ENCODE measurements around the gene PSEN2.

PSEN2 gene

GRCh38 chr1:226867461-226868054 is 2.9 kb upstream of the PSEN2 start:
- no peak for DNase-seq

- no peak for DNase-seq
Measured at GRCh38 chr1:226868726-226869125, 1.7 kb upstream of the PSEN2 start.

DNA sequence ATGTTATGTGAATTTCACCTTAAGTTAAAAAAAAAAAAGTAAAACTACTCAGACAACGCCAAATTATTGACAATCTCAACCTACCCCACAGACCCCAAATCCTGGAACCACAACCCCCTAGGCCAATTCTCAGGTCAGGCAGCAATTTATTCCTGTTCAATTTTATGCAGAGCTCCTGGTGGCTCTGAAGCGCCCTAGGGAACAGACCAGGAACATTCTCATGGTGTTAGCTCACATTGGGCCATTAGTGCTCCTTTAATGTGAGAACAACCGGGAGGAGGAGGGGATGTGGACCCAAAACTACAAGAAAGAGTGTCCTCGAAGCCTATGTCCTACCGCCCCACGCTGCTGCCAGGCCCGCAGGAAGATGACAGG is 403 bp upstream of the PSEN2 start:
- DNase-seq = no peak

GRCh38 chr1:226871636-226872327 is 1.4 kb downstream of the PSEN2 start:
- no peak for DNase-seq

- DNase-seq = peak; percentile 58
Measured at GRCh38 chr1:226872437-226872836, 2.0 kb downstream of the PSEN2 start.

- DNase-seq = no peak
Measured at GRCh38 chr1:226873771-226874578, 3.6 kb downstream of the PSEN2 start.

DNA sequence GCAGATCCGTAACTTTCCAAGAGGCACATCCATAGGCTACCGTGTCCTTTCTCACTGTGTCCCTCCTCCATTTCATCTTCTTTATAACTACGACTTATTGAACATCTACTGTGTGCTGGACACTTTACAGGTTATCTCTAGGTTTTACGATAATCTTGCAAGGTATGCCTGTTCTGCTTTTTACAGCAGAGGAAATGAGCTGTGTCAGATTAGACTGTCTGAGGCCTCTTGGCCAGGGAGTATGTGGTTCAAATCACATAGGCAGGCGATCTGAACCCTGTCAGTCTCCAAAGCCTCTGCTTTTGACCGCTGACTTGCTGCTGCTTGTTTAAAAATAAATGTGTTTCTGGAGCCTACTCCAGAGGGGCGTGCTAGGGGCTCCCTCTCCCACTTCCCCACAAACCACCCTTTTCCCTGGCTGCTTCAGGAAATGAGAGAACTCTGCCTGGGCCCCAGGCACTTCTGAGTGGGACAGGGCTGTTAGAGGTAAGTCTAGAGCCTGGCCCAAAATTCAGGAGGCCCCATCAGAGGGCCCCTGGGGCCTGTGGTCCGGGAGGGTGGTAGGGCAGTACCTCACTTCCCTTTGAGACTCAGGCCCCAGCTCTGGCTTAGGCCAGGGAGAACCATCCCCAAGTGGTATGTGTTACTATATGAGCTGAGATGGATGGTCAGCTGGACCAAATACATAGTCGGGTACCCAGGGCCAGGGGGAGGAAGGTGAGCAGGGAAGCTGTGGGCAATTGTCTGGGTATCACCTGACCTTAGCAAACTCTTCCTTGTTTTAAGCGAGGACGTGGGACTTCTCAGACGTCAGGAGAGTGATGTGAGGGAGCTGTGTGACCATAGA is 4.4 kb downstream of the PSEN2 start:
- DNase-seq = no peak

- no peak for DNase-seq
Measured at GRCh38 chr1:226875641-226876295, 5.4 kb downstream of the PSEN2 start.

GRCh38 chr1:226877669-226878068 is 7.3 kb downstream of the PSEN2 start:
- DNase-seq = no peak

DNA sequence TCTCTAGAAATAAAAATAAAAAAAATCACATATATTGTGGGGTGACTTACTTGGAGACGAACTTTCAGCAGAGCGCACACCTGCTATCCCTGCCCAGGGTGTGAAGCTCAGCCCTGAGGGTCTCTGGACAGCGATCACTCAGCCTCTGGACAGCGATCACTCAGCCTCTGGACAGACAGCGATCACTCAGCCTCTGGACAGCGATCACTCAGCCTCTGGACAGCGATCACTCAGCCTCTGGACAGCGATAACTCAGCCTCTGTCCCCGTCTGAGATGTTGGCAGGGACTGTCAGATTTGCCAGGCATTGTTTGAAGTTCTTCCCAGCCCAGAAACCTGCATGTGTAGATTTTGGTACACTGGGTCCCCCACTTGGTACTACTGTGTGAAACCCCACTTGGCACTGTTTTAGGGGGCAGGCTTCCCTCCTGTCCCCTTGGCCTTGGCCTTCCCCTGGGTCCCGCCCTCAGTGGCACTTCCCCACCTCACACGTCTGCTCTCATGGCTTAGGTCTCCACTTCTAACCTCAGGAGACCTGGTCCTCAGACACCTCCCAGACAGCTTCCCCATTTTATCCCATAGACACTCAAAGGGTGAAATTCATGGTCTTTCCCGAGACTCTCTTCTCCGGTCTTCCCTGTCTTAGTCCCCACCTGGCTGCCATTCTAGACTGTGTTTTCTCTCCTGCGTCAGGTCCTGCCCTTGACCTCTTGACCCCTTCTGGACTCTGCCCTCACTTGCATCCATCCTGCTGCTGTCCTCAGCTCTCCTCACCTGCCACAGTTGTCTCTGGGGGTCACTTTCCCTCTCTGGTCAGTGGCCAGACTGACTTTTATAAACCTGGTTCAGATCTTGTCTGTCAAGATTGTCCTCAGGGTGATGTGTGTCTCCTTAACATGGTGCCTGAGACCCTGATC is 10.2 kb downstream of the PSEN2 start:
- DNase-seq = no peak

DNA sequence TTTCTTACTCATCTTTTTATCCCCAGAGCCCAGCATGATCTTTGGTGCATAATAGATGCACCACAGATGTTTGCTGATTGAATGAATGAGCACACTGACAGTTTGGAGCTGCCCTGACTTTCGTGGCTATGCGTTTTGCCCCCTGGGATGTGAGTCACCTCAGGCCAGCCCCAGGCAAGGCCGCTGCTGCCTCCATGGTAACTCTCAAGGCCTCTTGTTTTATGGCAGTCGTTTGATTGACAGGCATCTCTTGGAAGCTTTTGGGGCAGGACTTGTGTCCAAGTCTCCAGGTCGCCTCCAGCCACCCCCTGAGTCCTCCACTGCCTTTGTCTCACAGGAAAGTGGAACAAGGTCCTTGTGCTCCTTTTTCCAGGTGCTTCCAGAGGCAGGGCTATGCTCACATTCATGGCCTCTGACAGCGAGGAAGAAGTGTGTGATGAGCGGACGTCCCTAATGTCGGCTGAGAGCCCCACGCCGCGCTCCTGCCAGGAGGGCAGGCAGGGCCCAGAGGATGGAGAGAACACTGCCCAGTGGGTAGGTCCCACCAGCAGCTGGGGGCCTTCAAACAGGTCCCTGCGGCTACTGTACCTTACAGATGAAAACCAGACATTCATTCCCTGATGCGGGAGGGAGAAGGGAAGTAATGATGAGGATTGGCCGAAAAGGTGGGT is 11.2 kb downstream of the PSEN2 start:
- no peak for DNase-seq

GRCh38 chr1:226882187-226882586 is 11.8 kb downstream of the PSEN2 start:
- no peak for DNase-seq

- DNase-seq = no peak
Measured at GRCh38 chr1:226882631-226883409, 12.4 kb downstream of the PSEN2 start.

GRCh38 chr1:226883630-226884029 is 13.2 kb downstream of the PSEN2 start:
- no peak for DNase-seq

DNA sequence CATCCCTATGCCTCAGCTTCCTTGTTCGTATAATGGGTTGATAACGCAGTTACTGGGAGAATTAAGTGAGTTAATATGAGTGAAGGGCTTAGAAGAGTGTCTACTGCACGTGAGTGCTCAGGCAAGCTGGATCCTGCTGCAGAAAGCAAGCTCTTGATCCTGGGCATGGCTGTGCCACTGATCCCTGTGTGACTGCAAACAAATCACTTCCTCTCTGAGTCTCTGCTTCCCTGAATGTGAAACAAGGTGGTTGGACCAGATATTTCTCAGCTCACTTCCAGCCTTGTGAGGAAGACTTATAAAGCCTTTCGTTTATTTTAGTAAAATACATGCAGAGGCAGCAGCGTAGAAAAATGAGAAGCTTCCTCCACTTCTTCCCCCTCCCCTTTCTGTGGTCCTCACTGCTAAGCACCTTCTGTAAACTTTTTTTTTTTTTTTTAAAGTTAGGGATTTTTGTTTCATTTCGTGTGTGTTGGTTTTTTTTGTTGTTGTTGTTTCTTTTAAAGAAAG is 13.8 kb downstream of the PSEN2 start:
- DNase-seq = no peak

- no peak for DNase-seq
Measured at GRCh38 chr1:226884966-226885820, 14.8 kb downstream of the PSEN2 start.

GRCh38 chr1:226886122-226886901 is 15.9 kb downstream of the PSEN2 start:
- DNase-seq = no peak

DNA sequence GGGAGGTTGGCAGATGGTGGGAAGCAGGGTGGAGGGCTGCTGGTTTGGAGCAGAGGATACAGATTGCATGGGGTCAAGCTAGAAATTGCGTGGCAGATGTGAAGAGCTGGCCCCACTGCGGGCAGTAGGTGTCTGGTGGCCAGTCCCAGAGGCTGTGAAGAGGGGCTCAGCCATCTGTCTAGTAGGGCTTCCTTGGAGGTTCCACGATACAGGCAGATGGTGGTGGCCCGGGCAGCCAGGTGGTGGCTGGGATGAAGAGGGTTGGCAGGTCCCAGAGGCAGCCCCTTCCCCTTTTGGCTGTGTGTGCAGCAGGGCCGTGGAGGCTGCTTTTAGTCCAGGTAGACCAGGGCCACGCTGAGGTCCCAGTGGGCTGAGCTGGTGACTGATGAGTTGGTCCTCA is 16.6 kb downstream of the PSEN2 start:
- no peak for DNase-seq

Data from left hindlimb (tissue), 1 donor.